HG03469 (cell line): Measurements from ENCODE around the gene ADAM11.
"Not testable (repeated sequence)": the region's sequence is repeated elsewhere in the genome, so short reads cannot be mapped to it uniquely, and the experiment has no call there.

Source experiments
- ATAC-seq: cut with Tn5 transposase; IDR thresholded peaks from one replicate; pipeline ENCODE4 v1.9.1; 2021; ENCODE audit warnings: mild to moderate bottlenecking, moderate library complexity, moderate number of reproducible peaks; ENCODE audit not compliant: unreplicated experiment

The ADAM11 gene

DNA sequence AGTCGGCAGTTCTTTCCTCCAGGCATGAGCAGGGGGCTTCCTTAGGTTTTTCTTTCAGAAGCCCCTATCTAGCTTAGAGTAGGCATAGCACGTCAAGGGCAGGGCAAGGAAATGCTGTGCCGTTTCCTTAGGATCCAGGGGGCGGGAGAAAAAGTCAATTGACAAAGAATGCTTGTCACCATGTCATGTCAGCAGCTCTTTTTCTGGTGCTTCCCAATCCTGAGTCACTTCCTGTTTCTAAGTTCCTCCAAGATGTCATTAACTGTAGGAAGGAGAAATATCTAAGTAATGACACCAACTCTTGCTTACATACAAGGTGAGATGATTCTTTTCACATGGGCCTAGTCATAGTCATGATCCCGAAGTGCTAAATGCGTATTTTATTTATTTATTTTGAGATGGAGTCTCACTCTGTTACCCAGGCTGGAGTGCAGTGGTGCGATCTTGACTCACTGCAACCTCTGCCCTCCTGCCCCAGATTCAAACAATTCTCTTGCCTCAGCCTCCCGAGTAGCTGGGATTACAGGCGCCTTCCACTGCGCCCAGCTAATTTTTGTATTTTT lies 36.1 kb downstream of the ADAM11 start:
- no peak for ATAC-seq

DNA sequence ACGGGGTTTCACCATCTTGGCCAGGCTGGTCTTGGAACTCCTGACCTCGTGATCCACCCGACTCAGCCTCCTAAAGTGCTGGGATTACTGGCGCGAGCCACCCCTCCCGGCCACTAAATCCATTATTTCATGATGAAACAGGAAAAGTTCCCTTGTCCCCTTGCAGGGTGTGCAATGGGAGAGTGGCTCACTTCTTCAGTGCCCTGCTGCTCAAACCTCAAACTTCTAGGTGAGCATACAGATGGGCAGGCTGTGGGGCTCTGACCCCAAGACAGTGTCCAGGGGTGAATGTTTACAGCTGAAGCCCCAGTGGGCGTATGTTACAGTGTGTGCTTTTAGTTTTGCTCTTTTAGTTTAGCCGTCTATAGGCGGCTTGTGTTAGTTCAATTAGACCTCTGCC lies 36.6 kb downstream of the ADAM11 start:
- no peak for ATAC-seq

GRCh38 chr17:44795928-44796327 lies 37.1 kb downstream of the ADAM11 start:
- ATAC-seq: no peak

DNA sequence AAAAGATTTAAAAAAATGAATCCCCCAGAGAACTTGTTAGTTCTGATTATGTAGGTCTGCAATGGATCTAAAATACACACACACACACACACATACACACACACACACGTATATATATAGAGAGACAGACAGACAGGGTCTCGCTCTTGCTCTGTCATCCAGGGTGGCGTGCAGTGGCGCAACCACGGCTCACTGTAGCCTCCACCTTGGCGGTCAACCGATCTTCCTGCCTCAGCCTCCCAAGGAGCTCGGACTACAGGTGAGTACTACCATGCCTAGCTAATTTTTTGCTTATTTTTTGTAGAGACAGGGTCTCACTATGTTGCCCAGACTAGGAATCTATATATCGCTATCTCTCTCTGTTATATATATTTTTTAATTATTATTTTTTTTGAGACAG lies 37.9 kb downstream of the ADAM11 start:
- ATAC-seq: no peak

GRCh38 chr17:44797802-44798201 lies 39.0 kb downstream of the ADAM11 start:
- ATAC-seq: no peak

GRCh38 chr17:44798356-44798755 lies 39.6 kb downstream of the ADAM11 start:
- ATAC-seq: no peak

DNA sequence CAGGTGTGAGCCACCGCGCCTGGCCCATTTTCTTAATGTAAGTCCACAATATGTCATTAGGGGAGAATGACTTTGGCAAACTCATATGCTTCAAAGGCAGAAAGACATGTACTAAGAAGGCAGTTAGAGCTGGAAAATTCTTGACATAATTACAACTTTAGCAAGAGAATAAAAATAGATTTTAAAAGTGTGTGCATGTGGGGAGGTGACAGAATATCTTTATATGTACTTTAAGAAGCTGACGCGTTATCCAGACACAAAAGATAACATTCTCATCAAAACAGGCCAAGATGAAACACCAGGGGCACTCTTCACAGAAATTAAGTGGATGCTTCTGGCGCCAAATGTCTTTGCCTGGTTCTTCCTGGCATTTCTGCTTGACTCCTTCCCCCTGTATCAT lies 43.1 kb downstream of the ADAM11 start:
- no peak for ATAC-seq

DNA sequence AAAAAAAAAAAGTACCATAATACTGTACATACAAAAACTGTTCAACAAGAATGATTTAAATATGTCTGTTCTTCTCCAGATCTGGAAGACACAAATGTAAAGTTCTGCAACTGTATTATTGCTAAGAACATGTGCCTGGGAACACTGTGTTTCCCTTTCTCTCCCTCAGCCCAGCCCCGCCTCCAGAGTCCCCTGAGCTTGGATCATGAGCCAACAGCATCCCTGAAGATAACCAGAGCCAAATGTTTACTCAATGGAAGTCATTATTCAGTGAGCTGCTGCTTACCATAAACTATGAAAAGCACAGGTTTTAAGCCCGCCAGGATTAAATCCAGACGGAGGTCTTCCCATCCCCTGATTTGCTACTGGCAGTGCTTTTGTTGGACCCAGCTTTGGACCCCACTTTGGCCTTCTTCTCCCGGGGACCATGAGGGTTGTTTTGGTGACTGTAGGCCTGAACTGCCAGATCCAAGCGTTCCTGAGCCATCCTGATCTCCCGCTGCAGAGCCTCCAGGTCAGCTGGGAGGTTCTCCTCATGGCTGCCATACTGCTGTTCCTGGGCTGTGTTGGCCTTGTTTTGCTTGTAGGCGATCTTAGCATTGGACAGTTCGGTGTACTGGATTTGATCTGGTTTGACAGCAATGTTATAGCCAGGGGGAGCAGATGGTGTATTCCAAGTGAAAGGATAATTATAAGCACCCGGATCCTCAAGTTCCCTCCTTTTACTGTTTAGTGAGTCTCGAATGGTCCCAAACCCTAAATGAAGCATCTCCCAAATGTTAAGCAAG lies 45.7 kb downstream of the ADAM11 start:
- ATAC-seq: no peak

GRCh38 chr17:44807093-44807816 lies 48.5 kb downstream of the ADAM11 start:
- no peak for ATAC-seq

- no peak for ATAC-seq
These were observed 49.0 kb downstream of the ADAM11 start for GRCh38 chr17:44807817-44808155.

GRCh38 chr17:44808156-44808555 lies 49.4 kb downstream of the ADAM11 start:
- no peak for ATAC-seq

GRCh38 chr17:44808656-44809388 lies 50.0 kb downstream of the ADAM11 start:
- ATAC-seq: not testable (repeated sequence)

- ATAC-seq: no peak
These were observed 53.5 kb downstream of the ADAM11 start for GRCh38 chr17:44812263-44812662.

DNA sequence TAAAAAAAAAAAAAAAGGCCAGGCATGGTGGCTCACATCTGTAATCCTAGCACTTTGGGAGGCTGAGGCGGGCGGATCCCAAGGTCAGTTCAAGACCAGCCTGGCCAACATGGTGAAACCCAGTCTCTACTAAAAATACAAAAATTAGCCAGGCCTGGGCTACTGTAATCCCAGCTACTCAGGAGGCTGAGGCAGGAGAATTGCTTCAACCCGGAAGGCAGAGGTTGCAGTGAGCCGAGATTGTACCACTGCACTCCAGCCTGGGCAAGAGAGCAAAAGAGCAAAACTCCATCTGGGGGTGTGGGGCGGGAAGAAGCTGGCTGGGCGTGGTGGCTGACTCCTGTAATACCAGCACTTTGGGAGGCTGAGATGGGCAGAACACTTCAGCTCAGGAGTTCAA lies 59.7 kb downstream of the ADAM11 start:
- not testable (repeated sequence) for ATAC-seq

DNA sequence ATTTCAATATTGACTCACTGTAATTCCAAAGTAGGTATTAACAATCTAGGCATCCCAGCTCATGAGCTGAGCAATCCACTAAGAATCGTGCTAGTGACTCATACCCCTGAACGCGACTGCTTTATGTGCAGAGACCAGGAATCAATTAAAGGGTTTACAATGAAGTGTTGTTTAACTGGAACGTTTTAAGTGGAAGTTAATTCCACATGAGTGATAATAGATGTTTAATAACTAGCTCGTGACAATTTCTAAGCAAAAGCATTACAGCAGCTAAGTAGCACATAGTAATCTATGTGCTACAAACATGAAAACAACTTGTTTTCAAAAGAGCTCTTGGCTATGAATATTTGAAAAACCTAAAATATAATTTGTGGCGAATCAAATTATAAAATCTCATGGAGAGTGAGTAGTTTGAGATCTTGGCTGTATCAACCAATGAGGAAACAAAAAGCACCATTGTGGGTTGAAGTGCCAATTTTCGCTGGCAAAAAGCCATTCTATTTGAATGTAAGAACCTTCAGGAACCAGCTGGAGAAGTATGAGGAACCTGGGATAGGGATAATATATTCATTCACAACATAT lies 61.9 kb downstream of the ADAM11 start:
- ATAC-seq: no peak

DNA sequence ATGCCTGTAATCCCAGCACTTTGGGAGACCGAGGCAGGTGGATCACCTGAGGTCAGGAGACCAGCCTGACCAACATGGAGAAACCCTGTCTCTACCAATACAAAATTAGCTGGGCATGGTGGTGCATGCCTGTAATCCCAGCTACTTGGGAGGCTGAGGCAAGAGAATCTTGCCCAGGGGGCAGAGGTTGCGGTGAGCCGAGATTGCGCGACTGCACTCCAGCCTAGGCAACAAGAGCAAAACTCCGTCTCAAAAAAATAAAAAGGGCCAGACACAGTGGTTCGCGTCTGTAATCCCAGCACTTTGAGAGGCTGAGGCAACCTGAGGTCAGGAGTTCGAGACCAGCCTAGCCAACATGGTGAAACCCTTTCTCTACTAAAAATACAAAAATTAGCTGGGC lies 66.4 kb downstream of the ADAM11 start:
- not testable (repeated sequence) for ATAC-seq

- no peak for ATAC-seq
These were observed 67.5 kb downstream of the ADAM11 start for GRCh38 chr17:44826123-44826790.

DNA sequence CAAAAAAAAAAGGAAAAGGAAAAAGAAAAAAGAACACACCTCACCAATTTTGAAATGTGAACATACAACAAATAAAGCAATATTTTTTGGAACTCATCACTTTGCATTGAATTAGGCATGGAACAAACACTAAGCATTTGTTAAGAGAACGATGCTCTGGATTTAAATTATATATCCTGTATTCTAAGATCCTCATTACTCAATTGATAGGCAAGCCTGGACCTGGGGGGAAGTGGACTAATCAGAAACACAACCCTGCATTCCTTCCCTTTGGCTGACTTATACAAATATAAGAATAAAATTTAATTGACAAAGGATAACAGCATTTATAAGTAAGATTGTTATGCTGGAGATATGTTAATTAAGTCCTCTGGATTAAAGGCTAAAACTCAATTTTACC lies 69.1 kb downstream of the ADAM11 start:
- no peak for ATAC-seq

- ATAC-seq: no peak
These were observed 70.2 kb downstream of the ADAM11 start for GRCh38 chr17:44828919-44829522.
